Measurements from ENCODE around the gene DCX. TPM values are rescaled to one million over a fixed set of nuclear protein-coding genes. Genes with fewer than 3 reads are reported as not detected.

The DCX gene
- total and polyA plus RNA-seq, 2 of the 4 experiments (the other 2 are of a cell fraction) = not detected

- BruUV-seq (replicated peaks) = no TSS peak
- no peak overlapping the region for H3K14ac ChIP-seq (replicated peaks; ENCODE audit: low read depth, low read length)
- H2BK120ac ChIP-seq (ENCODE audit: low read depth, low read length) = no peak overlapping the region
- no peak overlapping the region for H4K8ac ChIP-seq (ENCODE audit: low read depth in 2 of 2, low read length in 2 of 2)
- H2BK15ac ChIP-seq (ENCODE audit: low read depth, low read length) = no peak overlapping the region
- intact Hi-C loops (cut with micrococcal nuclease) (loop anchor here (1.0 to 5.0 kb wide), 4 partner anchors 142 to 794 kb away; no protein-coding TSS in a partner anchor), dilution Hi-C loops (cut with HindIII; ENCODE audit: low sequenced_read_pairs, unreplicated experiment) (no loop called here), in situ Hi-C loops (cut with MboI; ENCODE audit: low sequenced_read_pairs) (loop anchor here (10.0 kb wide), 2 partner anchors 389 to 789 kb away; no protein-coding TSS in a partner anchor)
- no peak overlapping the region for H3K9ac ChIP-seq (ENCODE audit: low read depth, low read length)
- ChIA-PET CTCF (interaction anchor here (0.6 to 1.0 kb wide), 2 partner anchors 10 to 470 kb away, joined by 3 to 6 read pairs; no protein-coding TSS in a partner anchor), POLR2A (ENCODE audit: unreplicated experiment) (no interaction called here)
- H3K4me1 ChIP-seq (ENCODE audit: control insufficient read depth, insufficient read depth, low read length) = no peaks in the 10 kb centered on the region
- H3K4me2 ChIP-seq (ENCODE audit: low read depth, low read length) = no peak overlapping the region
- H3K27ac ChIP-seq (ENCODE audit: insufficient read depth, low read length) = no peak overlapping the region
- H3K79me1 ChIP-seq (ENCODE audit: low read depth in 1 of 2, low read length in 2 of 2) = no peaks in the 10 kb centered on the region
- no peak overlapping the region for H2BK5ac ChIP-seq (ENCODE audit: low read depth, low read length, poor library complexity, severe bottlenecking)
- H4K20me1 ChIP-seq (ENCODE audit: insufficient read depth, low read length) = no peaks in the 10 kb centered on the region
- H4K5ac ChIP-seq (ENCODE audit: low read depth, low read length) = no peak overlapping the region
- WGBS, 2 experiments (ENCODE audit: extremely low coverage in 2 of 2, insufficient read length in 1 of 2) = no CpG with 5 or more reads among the region's 2 CpGs
- no peaks in the 10 kb centered on the region for H3K9me1 ChIP-seq (ENCODE audit: insufficient read depth, low read length)
- no peaks in the 10 kb centered on the region for H3K9me3 ChIP-seq (ENCODE audit: control insufficient read depth, insufficient read depth, low read length)
- H2AK5ac ChIP-seq (ENCODE audit: low read depth, low read length) = no peak overlapping the region
- no peak overlapping the region for H4K91ac ChIP-seq (ENCODE audit: insufficient read depth, low read depth, low read length)
- H3K4me3 ChIP-seq (ENCODE audit: insufficient read depth, low read depth, low read length) = no peak overlapping the region
- no peak overlapping the region for H2BK20ac ChIP-seq (ENCODE audit: low read depth, low read length)
- no peak overlapping the region for H3K18ac ChIP-seq (ENCODE audit: low read depth, low read length)
- no peak overlapping the region for H2AFZ ChIP-seq (replicated peaks; ENCODE audit: low read length, poor library complexity)
- H3K23ac ChIP-seq (ENCODE audit: low read depth, low read length) = no peak overlapping the region
- ATAC-seq (ENCODE audit: low read depth) (no peak), DNase-seq (peak; percentile 14)
- no peaks in the 10 kb centered on the region for H3K36me3 ChIP-seq (ENCODE audit: control insufficient read depth, insufficient read depth, low read length)
- H3K27me3 ChIP-seq (ENCODE audit: control insufficient read depth, insufficient read depth, low read length) = peaks cover 9% of the 10 kb centered on the region
- H3K4ac ChIP-seq (ENCODE audit: low read depth, low read length) = no peak overlapping the region
- no peak overlapping the region for H2AK9ac ChIP-seq (replicated peaks; ENCODE audit: low read depth, low read length, poor library complexity)
- H3K56ac ChIP-seq (ENCODE audit: extremely low read depth, insufficient read depth, low read length) = no peak overlapping the region
- TF ChIP-seq RAD21 (IDR thresholded peaks at IDR 0.05; ENCODE audit: low read length) (peak; percentile 63), NFE2L2 (IDR thresholded peaks at IDR 0.05; ENCODE audit: low read depth, low read length) (no peak), CTCF (conservative IDR thresholded peaks at IDR 0.05; ENCODE audit: low read depth, low read length) (peak; percentile 57)
Measured at GRCh38 chrX:111244235-111244750, 167.7 kb downstream of the DCX start.

Small RNAs within 50 kb of the gene (microRNA-seq; reads per million reads assigned to microRNA genes)
- gene RNU6-496P (ENCODE audit: insufficient read depth, insufficient read length) = not detected

Small RNAs within 50 kb of the gene (small RNA-seq; reads per million reads assigned to genes)
- 0.04 to 91.0 (median 0.31) reads per million in 5 experiments for gene RNU6-496P

Other genes with a start within 250 kb of the DCX start
- not detected in 2 replicates for gene CAPN6, start 141.7 kb downstream of the DCX start, total RNA-seq (2012; rRNA removed)
- gene CAPN6, start 141.7 kb downstream of the DCX start, polyA plus RNA-seq (2012; rRNA removed) = not detected in 2 replicates
- under 0.01 TPM in 2 replicates for gene SERTM2, start 99.5 kb upstream of the DCX start, total RNA-seq (2012; rRNA removed)
- gene SERTM2, start 99.5 kb upstream of the DCX start, polyA plus RNA-seq (2012; rRNA removed) = 0.03 and 0.07 TPM in 2 replicates

Data from IMR-90 (cell line).